Activated CD4-positive, alpha-beta T cell treated with anti-CD3 and anti-CD28 coated beads for 36 hours (primary cell): Measurements from ENCODE around the gene RPH3AL. TPM values are rescaled to one million over a fixed set of nuclear protein-coding genes. Genes with fewer than 3 reads are reported as not detected.
"Not testable (repeated sequence)": the region's sequence is repeated elsewhere in the genome, so short reads cannot be mapped to it uniquely, and the experiment has no call there.

ENCODE experiments used
- ATAC-seq: fragments of 200-7000 bp; cut with Tn5 transposase; one replicate; pipeline ENCODE4 v1.10.0; 2021; ENCODE audit warnings: mild to moderate bottlenecking, moderate library complexity
- CTCF ChIA-PET: fragments of 350-600 bp; sonication (Branson Sonifier 250); formaldehyde crosslinking; loops from one replicate; lab custom pipeline; 2021; ENCODE audit warnings: antibody characterized with exemption; lab: Charles Lee
- POLR2A ChIA-PET: fragments of 350-600 bp; sonication (Branson Sonifier 250); formaldehyde crosslinking; loops from one replicate; lab custom pipeline; 2021; ENCODE audit warnings: antibody characterized with exemption, inconsistent platforms; lab: Charles Lee
- DNase-seq: peaks from one replicate; pipeline ENCODE4 v3.0.0-alpha.2; 2020
- H3K27ac Mint-ChIP-seq: one replicate; pipeline ENCODE4 v1.8.0; 2021; ENCODE audit warnings: mixed read lengths
- H3K27me3 Mint-ChIP-seq: one replicate; pipeline ENCODE4 v1.8.0; 2021; ENCODE audit warnings: mixed read lengths
- H3K36me3 Mint-ChIP-seq: one replicate; pipeline ENCODE4 v1.8.0; 2021; ENCODE audit warnings: low read depth, mixed read lengths
- H3K4me1 Mint-ChIP-seq: one replicate; pipeline ENCODE4 v1.8.0; 2021; ENCODE audit warnings: mixed read lengths
- H3K4me3 Mint-ChIP-seq: one replicate; pipeline ENCODE4 v1.8.0; 2021; ENCODE audit warnings: mild to moderate bottlenecking, moderate library complexity, mixed read lengths
- H3K9me3 Mint-ChIP-seq: one replicate; pipeline ENCODE4 v1.8.0; 2021; ENCODE audit warnings: low read depth, mixed read lengths
- intact Hi-C, 2 experiments: fragments of 100-400 bp; cut with DNase I in 1 of 2; cut with micrococcal nuclease in 1 of 2; formaldehyde crosslinking; loops; one replicate each; pipeline versions ENCODE4 v1.14.2 to v1.15.1; 2022 to 2024; cut with DNase I, micrococcal nuclease
- total RNA-seq, 2 experiments: library from RNA; stranded (reverse); gene quantifications; one replicate each; pipeline ENCODE4 v1.2.3, GENCODE V29; 2021

RPH3AL gene
- total RNA-seq, 2 experiments from 2014 or later, result 1.4 to 2.0 TPM

- H3K27ac Mint-ChIP-seq, result no peak overlapping the region
- no peak overlapping the region for H3K4me3 Mint-ChIP-seq
- CTCF ChIA-PET, result no interaction called here
- H3K9me3 Mint-ChIP-seq, result no peaks in the 10 kb centered on the region
- DNase-seq (no peak), ATAC-seq (no peak)
- no peaks in the 10 kb centered on the region for H3K27me3 Mint-ChIP-seq
- H3K4me1 Mint-ChIP-seq, result no peaks in the 10 kb centered on the region
- intact Hi-C loops, result no loop called here
- POLR2A ChIA-PET, result no interaction called here
- no peaks in the 10 kb centered on the region for H3K36me3 Mint-ChIP-seq
These were observed 127.1 kb downstream of the RPH3AL start for GRCh38 chr17:225551-225950.

- ATAC-seq, H3K4me3 Mint-ChIP-seq, CTCF ChIA-PET, H3K27me3 Mint-ChIP-seq, H3K36me3 Mint-ChIP-seq, H3K9me3 Mint-ChIP-seq, H3K27ac Mint-ChIP-seq, POLR2A ChIA-PET, intact Hi-C loops, DNase-seq, H3K4me1 Mint-ChIP-seq: not testable (repeated sequence)
These were observed 128.0 kb downstream of the RPH3AL start for GRCh38 chr17:224576-224975.

- ATAC-seq, result no peak
- Mint-ChIP-seq H3K9me3 (no peaks in the 10 kb centered on the region), H3K4me3 (no peak overlapping the region), H3K4me1 (no peaks in the 10 kb centered on the region), H3K27me3 (no peaks in the 10 kb centered on the region), H3K27ac (no peak overlapping the region), H3K36me3 (no peaks in the 10 kb centered on the region)
- ChIA-PET CTCF (no interaction called here), POLR2A (no interaction called here)
- no peak for DNase-seq
- intact Hi-C loops, result no loop called here
These were observed 128.7 kb downstream of the RPH3AL start for GRCh38 chr17:223723-224471.

- ATAC-seq (no peak), DNase-seq (no peak)
- Mint-ChIP-seq H3K4me1 (no peaks in the 10 kb centered on the region), H3K27me3 (no peaks in the 10 kb centered on the region), H3K9me3 (no peaks in the 10 kb centered on the region), H3K36me3 (no peaks in the 10 kb centered on the region), H3K4me3 (no peak overlapping the region), H3K27ac (no peak overlapping the region)
- ChIA-PET POLR2A (no interaction called here), CTCF (no interaction called here)
- intact Hi-C loops, result no loop called here
These were observed 130.4 kb downstream of the RPH3AL start for GRCh38 chr17:222172-222571.

GRCh38 chr17:219696-220095 lies 132.9 kb downstream of the RPH3AL start:
- no peaks in the 10 kb centered on the region for H3K27me3 Mint-ChIP-seq
- intact Hi-C loops, result no loop called here
- POLR2A ChIA-PET, result no interaction called here
- CTCF ChIA-PET, result interaction anchor here (0.6 kb wide), 1 partner anchor 70 kb away, joined by 3 read pairs; no protein-coding TSS in a partner anchor
- no peak overlapping the region for H3K4me3 Mint-ChIP-seq
- H3K27ac Mint-ChIP-seq, result no peak overlapping the region
- no peak for DNase-seq
- H3K36me3 Mint-ChIP-seq, result no peaks in the 10 kb centered on the region
- no peaks in the 10 kb centered on the region for H3K4me1 Mint-ChIP-seq
- no peaks in the 10 kb centered on the region for H3K9me3 Mint-ChIP-seq
- ATAC-seq, result no peak

GRCh38 chr17:218432-219110 lies 134.0 kb downstream of the RPH3AL start:
- ATAC-seq (no peak), DNase-seq (no peak)
- CTCF ChIA-PET, result interaction anchor here (0.6 kb wide), 1 partner anchor 69 kb away, joined by 3 read pairs; no protein-coding TSS in a partner anchor
- POLR2A ChIA-PET, result no interaction called here
- Mint-ChIP-seq H3K9me3 (no peaks in the 10 kb centered on the region), H3K4me3 (no peak overlapping the region), H3K27ac (no peak overlapping the region), H3K4me1 (no peaks in the 10 kb centered on the region), H3K36me3 (no peaks in the 10 kb centered on the region), H3K27me3 (no peaks in the 10 kb centered on the region)
- intact Hi-C loops, result no loop called here

- Mint-ChIP-seq H3K27me3 (no peaks in the 10 kb centered on the region), H3K4me3 (no peak overlapping the region), H3K36me3 (no peaks in the 10 kb centered on the region), H3K4me1 (no peaks in the 10 kb centered on the region), H3K27ac (no peak overlapping the region), H3K9me3 (no peaks in the 10 kb centered on the region)
- ChIA-PET CTCF (no interaction called here), POLR2A (no interaction called here)
- no peak for DNase-seq
- intact Hi-C loops, result no loop called here
- no peak for ATAC-seq
These were observed 136.0 kb downstream of the RPH3AL start for GRCh38 chr17:216625-217024.

GRCh38 chr17:215563-216478 lies 136.8 kb downstream of the RPH3AL start:
- CTCF ChIA-PET, H3K9me3 Mint-ChIP-seq, ATAC-seq, H3K4me3 Mint-ChIP-seq, H3K27me3 Mint-ChIP-seq, H3K36me3 Mint-ChIP-seq, intact Hi-C loops, H3K27ac Mint-ChIP-seq, H3K4me1 Mint-ChIP-seq, DNase-seq, POLR2A ChIA-PET: not testable (repeated sequence)

- CTCF ChIA-PET, result no interaction called here
- DNase-seq, result no peak
- Mint-ChIP-seq H3K27ac (no peak overlapping the region), H3K9me3 (no peaks in the 10 kb centered on the region), H3K4me1 (no peaks in the 10 kb centered on the region), H3K27me3 (no peaks in the 10 kb centered on the region), H3K4me3 (no peak overlapping the region), H3K36me3 (no peaks in the 10 kb centered on the region)
- intact Hi-C loops, result no loop called here
- POLR2A ChIA-PET, result no interaction called here
- no peak for ATAC-seq
These were observed 137.7 kb downstream of the RPH3AL start for GRCh38 chr17:214881-215331.

- intact Hi-C loops, result no loop called here
- POLR2A ChIA-PET, result no interaction called here
- H3K27ac Mint-ChIP-seq, result no peak overlapping the region
- no peaks in the 10 kb centered on the region for H3K4me1 Mint-ChIP-seq
- no peaks in the 10 kb centered on the region for H3K9me3 Mint-ChIP-seq
- DNase-seq (no peak), ATAC-seq (no peak)
- peaks cover 3% of the 10 kb centered on the region for H3K27me3 Mint-ChIP-seq
- CTCF ChIA-PET, result interaction anchor here (0.5 kb wide), 2 partner anchors 9 to 36 kb away, joined by 3 to 7 read pairs; no protein-coding TSS in a partner anchor
- no peak overlapping the region for H3K4me3 Mint-ChIP-seq
- no peaks in the 10 kb centered on the region for H3K36me3 Mint-ChIP-seq
These were observed 139.1 kb downstream of the RPH3AL start for GRCh38 chr17:213286-214105.

- Mint-ChIP-seq H3K4me3 (no peak overlapping the region), H3K36me3 (no peaks in the 10 kb centered on the region), H3K27ac (no peak overlapping the region), H3K27me3 (peaks cover 9% of the 10 kb centered on the region), H3K9me3 (peaks cover 8% of the 10 kb centered on the region), H3K4me1 (no peaks in the 10 kb centered on the region)
- intact Hi-C loops, result no loop called here
- no peak for ATAC-seq
- POLR2A ChIA-PET, result no interaction called here
- no peak for DNase-seq
- CTCF ChIA-PET, result no interaction called here
These were observed 142.2 kb downstream of the RPH3AL start for GRCh38 chr17:210402-210801.
